ENCODE data around the gene RHBDL1.

Gene RHBDL1

GRCh38 chr16:637081-638018 is 38.1 kb upstream of the RHBDL1 start:
- peak; percentile 83 for DNase-seq

DNA sequence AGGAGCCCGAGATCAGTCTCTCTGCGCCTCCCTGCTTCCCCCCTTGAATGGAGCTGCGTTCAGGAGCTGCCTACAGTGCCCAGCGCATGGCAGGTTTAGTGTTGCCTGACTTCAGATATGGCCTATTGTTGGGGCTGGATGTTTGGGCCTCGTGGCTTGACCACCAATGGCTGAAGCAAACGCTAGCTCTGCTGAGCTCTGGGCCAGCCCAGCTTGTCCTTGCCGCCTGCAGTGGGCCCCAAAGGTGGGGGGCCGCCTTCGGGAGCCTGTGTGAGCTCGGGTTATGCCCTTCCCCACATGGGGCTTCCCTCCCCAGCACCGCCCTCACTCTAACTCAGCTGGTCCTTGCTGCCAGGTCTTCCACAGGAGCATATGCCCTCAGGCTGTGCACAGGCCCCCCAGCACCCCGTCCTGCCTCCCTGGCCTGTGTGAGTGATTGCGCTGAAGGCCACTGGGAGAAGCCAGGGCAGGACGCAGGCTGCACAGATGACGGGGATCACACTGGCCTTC is 37.4 kb upstream of the RHBDL1 start:
- DNase-seq = no peak

DNA sequence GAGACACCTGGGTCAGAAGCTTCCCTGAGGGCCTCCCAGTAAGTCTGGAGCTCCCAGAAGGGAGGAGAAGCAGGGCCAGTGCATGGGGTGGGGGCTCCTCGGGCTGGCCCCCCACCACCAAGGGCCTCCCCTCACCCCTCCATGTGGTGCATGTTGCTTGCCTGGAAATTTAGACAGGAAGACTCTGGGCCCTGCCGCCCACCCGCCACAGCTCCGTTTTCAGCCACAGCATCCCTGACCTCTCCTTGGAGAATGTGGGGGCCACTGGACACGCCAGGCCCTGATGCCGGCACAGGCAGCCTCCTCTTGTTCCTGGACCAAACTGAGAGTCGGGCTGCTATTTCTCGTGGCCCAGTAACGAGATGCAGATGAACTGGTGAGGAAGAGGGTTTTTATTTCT is 36.6 kb upstream of the RHBDL1 start:
- DNase-seq = no peak

DNA sequence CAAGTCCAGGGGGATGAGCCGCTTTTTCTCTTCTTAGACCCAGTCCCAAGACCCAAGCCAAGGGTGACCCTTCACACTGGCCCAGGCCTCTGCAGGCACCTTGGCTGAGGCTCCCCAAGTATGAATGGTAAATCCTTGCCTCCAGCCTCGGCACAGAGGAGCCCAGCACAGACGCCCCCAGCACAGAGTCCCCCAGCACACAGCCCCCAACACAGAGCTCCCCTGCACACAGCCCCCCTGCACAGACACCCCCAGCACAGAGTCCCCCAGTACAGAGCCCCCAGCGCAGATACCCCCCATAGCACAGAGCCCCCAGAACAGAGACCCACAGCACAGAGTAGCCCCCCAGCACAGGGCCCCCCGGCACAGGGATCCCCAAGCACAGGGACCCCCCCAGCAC is 34.9 kb upstream of the RHBDL1 start:
- no peak for DNase-seq

DNA sequence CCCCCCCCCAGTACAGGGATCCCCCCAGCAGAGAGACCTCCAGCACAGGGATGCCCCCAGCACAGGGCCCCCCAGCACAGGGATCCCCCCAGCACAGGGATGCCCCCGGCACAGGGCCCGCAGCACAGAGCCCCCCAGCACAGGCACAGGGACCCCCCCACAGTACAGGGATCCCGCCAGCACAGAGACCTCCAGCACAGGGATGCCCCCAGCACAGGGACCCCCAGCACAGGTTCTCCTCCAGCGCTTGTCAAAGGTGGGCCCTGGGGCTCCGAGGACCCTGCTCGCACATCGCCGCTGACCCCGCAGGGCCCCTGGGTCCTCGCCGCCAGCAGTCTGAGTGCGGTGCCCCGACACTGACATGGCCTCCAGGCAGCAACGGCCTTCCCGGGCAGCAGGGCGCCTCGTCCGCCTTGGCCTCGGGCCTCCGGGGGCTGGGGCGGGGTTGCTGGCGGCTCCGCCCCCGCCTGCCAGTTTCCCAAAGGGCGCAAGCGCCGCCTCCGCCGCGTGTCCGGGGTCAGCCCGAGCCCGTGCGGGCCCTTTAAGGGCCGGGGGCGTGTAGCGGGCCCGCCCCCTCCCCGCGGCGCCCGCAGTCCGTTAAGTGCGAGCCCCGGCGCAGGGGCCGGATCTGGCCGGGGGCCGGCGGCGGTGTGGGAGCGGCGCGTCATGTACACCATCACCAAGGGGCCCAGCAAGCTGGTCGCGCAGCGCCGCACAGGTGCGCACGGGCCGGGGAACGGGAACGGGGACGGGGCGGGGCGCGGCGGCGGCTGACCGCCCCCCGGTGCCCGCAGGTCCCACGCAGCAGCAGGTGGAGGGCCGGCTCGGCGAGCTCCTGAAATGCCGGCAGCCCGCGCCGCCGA is 33.9 kb upstream of the RHBDL1 start, which contains the start of gene MCRIP2:
Gene MCRIP2, plus strand, starts transcription at position 503 of the 863 bp plus-strand sequence. Its CDS starts 164 bp downstream, at position 667.
- DNase-seq = peak; percentile 69

- no peak for DNase-seq
Observed at GRCh38 chr16:642189-643049, 33.1 kb upstream of the RHBDL1 start.

DNA sequence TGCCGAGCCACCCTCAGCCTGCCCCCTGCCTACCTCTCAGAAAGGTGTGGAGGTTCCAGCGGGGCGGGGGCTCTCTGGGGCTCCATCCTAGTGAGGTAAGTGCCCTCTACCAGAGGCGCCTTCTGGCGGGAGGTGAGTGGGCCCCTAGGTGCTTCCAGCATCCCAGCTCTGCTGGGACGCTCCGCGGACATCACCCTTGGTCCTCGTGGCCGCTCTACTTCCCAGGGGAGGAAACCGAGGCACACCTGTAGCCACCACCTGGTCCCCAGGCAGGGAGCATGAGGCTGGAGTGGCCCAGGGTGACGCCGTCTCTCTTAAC is 32.5 kb upstream of the RHBDL1 start:
- no peak for DNase-seq

DNA sequence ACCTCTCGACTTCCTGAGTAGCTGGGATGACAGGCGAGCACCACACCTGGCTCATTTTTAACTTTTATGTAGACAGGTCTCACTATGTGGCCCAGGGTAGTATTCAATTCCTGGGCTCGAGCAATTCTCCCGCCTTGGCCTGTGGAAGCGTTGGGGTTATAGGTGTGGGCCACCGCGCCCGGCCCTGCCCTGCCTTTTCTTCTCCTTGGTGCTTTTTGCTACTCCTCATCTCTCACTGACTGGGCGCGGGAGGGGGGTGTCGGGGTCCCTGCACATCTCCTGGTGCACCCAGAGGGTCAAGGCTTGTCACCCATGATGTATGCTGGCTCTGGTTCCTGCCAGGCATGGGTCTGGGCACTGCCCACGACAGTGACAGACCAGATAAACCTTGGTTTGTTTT is 30.9 kb upstream of the RHBDL1 start:
- DNase-seq = no peak

GRCh38 chr16:645852-646678 is 29.4 kb upstream of the RHBDL1 start:
- DNase-seq = no peak

GRCh38 chr16:646679-647172 is 28.7 kb upstream of the RHBDL1 start:
- no peak for DNase-seq

DNA sequence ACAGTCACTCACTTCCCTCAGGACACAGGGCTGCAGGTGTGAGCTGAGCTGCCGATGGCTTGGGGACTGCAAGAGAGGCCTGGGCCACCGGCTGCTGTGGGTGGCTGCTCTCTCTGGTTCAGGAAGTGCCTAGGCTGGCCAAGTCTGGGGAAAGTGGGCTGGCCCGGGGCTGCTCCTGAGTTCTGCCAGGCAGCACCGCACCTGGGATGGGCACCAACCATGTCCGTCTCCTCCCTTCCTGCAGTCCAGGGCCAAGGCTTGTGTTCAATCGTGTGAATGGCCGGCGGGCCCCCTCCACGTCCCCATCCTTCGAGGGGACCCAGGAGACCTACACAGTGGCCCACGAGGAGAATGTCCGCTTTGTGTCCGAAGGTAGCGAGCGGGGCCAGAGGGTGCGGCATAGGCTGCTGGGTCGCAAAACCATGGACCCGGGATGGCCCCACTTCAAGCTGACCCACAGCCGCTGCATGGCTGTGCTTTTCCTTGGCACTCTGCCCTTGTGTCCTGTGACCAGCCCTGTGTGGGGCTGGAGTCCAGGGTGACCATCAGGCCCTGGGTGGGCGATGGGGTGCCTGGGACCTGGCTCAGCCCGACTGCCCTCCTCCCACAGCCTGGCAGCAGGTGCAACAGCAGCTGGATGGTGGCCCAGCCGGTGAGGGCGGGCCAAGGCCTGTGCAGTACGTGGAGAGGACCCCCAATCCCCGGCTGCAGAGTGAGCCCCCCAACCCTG is 28.1 kb upstream of the RHBDL1 start:
- no peak for DNase-seq

DNA sequence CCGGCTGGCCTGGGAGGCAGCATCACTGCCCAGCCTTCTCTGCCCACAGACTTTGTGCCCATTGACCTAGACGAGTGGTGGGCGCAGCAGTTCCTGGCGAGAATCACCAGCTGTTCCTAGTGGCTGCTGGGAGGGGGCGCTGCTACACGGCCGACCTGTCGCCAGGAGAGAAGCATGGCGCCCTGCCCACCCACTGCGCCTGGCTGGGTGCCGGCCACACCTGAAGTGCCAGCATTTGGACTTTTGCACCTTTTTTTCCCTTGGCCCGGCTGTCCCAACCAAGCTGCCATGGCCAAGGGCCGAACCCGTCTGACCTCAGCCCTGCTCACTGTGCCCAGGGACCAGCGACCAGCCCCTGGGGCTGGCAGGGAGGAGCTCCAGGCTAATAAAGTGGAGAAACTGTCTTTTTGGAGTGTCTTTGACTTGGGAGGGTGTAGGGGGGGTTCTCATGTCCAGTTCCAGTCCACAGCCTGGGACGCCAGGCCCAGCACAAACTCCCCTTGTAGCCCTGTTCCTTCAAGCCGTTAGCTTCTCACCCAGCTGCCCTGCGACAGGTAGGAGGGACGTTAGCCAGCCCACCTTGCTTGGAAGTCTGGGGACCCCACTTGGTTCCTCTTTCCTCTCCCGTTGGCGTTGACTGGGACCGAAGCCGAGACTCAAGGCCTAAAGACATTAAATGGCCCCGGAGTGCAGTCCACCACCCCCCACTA is 27.2 kb upstream of the RHBDL1 start:
- DNase-seq = peak; percentile 33

DNA sequence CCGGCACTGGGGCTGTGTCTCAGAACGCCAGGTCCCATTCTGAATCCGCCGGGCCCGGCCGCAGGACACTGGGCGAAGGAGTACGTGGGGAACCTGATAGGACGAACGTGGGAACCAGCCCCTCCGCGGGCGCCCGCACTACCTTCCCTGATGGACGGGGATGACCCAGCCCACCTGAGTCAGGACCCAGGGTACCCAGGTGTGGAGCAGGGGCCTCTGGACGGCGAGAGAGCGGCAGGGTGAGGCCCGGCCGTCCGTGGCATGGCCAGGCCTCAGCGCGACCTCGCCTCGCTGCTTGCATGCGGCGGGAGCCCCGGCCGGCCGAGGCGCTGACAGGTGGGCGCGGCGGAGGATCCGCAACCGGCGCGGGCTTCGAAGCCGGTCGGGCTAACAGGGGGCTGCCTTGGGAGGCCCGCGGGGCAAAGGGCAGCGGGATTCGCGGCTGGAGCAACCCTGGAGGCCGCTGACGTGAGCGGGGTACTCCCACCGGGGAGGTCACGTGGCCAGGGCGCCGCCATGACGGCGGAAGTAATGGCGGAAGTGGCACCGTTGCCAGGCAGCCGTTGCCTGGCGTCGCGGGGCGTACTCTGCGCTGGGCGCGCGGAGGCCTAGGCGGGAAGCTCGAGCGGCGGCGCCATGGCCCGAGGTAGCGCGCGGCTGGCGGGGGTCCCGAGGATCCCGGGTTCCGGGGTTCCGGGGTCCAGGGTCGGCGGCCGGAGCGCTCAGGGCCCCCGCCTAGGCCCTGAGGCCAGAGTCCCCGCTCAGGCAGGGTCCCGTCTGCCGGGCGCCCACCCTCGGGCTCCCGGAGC is 26.5 kb upstream of the RHBDL1 start, which contains the start of gene WDR90:
Gene WDR90, plus strand, starts transcription at position 585 of the 809 bp plus-strand sequence. Its CDS starts 52 bp downstream, at position 637.
- peak; percentile 93 for DNase-seq

DNA sequence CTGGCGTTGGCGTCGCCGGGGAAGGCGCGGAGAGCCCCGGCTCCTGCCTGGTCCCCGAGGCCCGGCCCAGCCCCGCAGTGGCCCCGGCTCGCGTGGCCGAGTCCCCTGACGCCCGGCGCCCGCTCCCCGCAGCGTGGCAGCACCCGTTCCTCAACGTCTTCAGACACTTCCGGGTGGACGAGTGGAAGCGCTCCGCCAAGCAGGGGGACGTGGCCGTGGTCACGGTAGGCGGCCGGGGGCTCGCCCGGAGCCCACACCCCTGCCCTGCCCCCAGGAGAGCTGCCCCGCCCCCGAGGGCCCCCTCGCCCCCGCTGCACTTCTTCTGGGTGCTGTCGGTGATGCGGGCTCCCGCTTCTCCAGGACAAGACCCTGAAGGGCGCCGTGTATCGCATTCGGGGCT is 25.8 kb upstream of the RHBDL1 start:
- DNase-seq = no peak

DNA sequence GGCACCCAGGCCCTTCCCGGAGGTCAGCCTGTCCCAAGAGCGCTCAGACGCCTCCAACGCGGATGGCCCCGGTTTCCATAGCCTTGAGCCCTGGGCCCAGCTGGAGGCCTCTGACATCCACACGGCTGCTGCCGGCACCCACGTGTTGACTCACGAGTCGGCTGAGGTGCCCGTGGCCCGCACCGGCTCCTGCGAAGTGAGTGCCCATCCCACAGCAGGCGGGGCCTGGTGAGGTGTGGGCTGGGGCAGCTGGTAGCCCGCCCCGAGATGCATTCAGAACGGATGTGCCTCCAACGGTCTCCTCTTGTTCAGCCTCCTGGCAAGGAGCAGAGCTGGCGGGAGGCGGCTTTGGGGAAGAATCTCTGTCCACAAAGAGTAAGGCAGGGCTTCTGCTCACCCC is 23.6 kb upstream of the RHBDL1 start:
- no peak for DNase-seq

GRCh38 chr16:652454-653305 is 22.8 kb upstream of the RHBDL1 start:
- DNase-seq = no peak

- DNase-seq = no peak
Observed at GRCh38 chr16:654034-654433, 21.4 kb upstream of the RHBDL1 start.

DNA sequence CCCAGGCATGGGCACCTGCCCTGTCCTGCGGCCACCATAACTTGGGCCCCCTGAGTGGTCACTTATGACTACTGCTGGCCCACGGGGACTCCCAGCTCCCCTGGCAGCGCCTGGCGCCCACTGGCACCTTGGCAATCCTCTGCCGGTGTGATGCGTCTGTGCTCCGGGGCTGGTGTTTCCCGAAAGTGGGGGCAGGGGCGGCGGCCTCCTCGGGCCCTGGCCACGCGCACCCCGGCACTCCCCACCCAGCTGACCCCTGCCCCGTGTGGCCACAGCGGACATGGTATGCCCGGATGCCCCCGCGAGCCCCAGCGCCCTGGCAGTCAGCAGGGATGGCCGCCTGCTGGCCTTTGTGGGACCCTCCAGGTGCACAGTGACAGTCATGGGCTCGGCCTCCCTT is 18.0 kb upstream of the RHBDL1 start:
- DNase-seq = no peak

Measured in NCI-H2171 (cell line).